Inferior parietal cortex (tissue), 1 donor: Measurements from ENCODE around the gene OSTC.
"Not testable (repeated sequence)": the region's sequence is repeated elsewhere in the genome, so short reads cannot be mapped to it uniquely, and the experiment has no call there.

ENCODE experiments used
- DNase-seq: peaks from one replicate; pipeline ENCODE4 v3.0.0-alpha.2; 2016; ENCODE audit errors: extremely low spot score

OSTC gene

GRCh38 chr4:108646706-108647105 lies 3.7 kb upstream of the OSTC start:
- no peak for DNase-seq

GRCh38 chr4:108649863-108650211 lies 562 bp upstream of the OSTC start:
- no peak for DNase-seq

DNA sequence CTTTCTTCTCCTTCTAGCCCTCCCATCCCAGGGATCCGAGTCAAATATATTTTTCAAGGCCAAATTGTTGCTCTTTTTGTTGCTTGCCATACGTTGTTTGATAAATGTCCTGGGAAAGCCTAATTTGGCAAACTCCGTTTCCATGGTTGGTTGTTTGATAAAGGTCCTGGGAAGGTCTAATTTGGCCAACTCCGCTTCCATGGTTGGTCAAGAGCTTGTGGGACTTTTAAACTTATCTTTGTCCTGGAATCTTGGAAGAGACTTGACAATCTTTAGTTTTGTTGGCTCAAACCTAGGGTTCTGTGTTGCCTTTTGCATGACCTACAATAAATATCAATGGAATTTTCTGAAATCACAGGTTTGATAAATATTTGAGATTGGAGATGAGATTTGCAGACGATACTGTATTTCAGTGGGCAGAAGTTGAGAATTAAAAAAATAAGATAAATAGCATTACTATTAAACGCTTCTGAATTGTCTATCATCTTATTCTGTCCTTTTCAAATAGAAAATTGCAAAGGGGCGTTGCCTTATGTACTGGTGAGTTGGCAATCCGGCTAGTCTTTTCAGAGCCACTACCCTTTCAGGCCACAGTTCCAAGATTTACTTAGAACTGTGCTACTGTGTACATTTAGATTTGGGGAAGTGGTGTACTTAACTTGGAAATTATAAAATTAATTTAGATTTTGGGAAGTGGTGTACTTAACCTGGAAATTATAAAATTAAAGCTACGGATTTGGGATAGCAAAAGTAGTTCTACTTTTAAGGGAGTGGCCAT lies 804 bp downstream of the OSTC start:
- no peak for DNase-seq

DNA sequence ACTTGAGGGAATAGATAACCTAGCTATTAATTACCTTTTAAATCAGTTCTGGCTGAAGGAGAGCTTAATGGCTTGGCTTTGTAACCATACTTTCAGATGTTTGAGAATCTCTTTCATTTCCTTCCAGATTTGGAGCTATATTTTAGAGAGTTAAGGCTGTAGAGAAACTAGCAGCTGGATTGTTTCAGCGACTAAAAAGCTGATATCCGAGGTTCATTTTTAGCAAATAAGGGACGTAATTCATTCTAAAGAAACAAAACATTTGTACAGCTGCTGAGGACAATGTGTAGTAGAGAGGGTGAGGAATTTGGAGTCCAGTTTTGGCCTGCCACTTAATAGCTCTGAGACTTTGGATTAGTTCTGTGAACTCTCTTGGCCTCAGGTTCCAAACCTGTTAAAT lies 12.2 kb downstream of the OSTC start:
- DNase-seq: no peak

GRCh38 chr4:108674356-108674977 lies 24.1 kb downstream of the OSTC start:
- no peak for DNase-seq

GRCh38 chr4:108681321-108681809 lies 31.0 kb downstream of the OSTC start:
- DNase-seq: no peak

DNA sequence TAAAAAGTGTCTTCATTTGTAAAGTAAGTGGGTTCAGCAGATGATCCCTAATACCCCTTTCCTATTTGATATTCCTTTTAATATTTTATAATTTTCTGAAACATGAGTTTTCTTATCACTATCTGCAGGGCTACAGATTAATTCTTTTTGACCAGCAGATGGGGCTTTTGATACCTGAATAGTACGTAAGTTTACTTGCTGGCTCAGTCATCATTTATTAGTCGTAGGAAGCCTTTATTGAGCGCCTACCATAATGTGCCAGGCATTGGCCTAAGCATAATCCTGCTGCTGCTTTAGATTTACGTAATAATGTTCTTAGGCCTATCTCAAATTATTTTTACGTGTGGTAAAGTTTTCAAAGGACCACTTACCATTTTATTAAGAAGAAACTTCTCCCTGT lies 33.1 kb downstream of the OSTC start:
- peak; percentile 36 for DNase-seq

DNA sequence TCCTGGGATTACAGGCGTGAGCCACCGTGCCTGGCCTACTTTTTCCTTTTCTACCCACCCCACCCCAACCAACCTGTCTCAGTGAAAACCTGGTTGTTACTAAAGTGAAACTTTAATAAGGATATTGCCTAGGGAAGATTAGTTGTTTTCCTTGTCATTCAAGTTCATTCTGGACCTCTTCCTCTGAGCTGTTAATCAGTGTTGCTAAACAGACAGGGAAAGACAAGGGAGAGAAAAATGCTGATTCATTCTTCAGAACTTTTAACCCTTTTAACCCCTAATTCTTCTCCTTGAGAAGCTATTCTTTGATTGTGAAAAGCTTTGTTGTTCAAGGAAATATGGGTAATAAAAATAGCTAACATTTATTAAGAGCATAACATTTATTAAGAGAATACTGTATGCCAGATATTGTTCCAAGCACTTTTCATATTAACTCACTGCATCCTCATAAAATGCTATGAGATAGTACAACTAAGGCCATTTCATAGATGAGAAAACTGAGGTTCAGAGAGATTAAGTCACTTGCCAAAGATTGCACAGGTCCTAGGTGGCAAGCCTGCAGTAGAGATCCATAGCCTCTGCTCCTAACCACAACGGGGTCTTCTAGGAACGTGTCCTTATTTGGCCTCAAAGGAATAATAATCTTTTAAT lies 34.8 kb downstream of the OSTC start:
- DNase-seq: no peak

- DNase-seq: no peak
These were observed 40.3 kb downstream of the OSTC start for GRCh38 chr4:108690738-108691137.

DNA sequence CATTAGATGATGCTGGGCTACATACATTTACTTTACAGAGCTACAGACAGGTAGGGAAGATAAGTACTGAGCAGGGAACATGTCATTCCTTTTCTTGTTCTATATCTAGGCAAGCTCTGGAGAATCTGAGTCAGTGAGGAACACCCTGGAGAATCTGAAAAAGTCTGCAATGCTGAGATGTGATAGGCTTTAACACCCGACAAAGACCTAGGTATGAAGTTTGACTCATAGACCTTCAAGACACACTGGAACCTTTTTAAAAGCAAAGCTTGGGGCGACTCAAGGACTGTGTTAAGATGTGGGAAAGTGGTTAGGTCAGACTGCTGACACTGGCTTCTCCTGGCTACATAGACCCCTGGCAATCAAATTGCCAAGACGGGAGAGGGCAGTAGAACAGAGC lies 42.8 kb downstream of the OSTC start:
- DNase-seq: no peak

DNA sequence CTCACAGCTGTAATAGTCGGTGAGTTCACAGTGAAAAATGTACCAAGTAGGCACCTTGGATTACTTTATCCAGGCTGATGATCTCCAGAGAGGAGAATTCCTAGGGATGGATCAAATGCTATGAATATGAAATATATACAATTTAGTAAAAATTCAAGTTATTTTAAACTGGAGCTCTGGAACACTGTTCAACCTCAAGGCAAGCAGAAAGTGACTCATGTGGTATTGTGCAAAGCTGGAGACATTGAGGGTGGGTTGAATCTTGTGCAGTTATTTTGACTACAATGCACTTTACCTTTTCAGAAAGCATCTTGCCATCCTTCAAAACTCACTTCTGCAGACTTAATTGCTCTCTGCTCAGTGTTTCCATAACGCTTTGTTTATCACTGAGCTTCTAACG lies 43.4 kb downstream of the OSTC start:
- DNase-seq: no peak

DNA sequence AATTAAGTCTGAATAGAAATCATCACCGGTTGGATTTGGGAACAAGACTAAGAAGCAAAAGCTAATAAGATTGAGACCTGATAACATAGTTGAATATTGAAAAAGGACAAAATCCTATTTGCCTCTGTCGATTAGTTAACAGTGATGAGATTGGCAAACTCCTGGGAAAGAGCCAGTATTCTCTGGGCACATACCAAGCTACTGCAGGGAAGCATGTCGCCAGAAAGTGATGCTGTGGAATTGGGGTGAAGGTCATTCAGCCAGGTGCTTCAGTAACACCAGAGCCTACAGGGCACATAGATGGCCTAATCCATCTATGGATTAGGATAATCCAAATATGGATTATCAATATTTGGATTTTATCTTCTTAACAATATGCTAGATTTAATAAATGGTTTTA lies 44.0 kb downstream of the OSTC start:
- no peak for DNase-seq

- no peak for DNase-seq
These were observed 44.7 kb downstream of the OSTC start for GRCh38 chr4:108695062-108695461.

DNA sequence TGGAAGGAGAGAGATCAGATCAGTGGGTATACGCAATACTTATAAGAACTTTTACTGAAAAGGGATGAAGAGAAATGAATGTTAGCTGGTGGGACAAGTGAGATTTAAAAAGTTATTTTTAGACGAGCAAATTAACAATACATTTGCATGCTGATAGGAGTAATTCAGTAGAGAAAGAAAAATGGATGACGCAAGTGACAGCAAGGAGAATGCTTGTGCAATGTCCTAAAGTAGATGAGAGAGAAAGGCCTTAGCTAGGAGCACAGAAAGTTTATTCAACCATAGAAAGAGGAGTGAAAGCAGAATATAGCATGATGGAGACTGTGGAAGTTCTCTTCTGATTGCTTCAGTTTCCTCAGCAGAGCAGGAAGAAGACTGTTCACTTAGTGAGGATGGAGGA lies 45.8 kb downstream of the OSTC start:
- no peak for DNase-seq

GRCh38 chr4:108700081-108700757 lies 49.8 kb downstream of the OSTC start:
- DNase-seq: no peak

DNA sequence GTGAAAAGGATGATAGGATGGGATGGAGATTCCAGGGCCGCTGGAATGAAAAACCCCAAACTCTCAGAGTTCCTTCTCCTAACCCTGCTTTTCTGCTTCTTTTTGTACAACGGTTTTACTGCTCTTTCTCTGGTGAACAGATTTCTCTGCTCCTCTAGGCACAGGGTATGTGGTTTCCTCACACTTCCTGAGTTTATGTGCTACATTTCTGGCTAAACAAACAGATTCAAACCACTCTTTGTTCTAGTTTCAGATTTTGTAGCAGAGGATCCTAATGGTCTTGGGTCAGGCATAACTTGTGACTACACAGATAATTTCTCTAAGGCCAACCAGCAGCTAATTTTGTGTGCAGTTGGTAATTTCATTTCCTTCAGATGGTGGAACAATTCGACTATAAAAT lies 52.6 kb downstream of the OSTC start:
- no peak for DNase-seq

- DNase-seq: no peak
These were observed 53.0 kb downstream of the OSTC start for GRCh38 chr4:108703370-108703769.

- DNase-seq: no peak
These were observed 53.6 kb downstream of the OSTC start for GRCh38 chr4:108703966-108704365.

DNA sequence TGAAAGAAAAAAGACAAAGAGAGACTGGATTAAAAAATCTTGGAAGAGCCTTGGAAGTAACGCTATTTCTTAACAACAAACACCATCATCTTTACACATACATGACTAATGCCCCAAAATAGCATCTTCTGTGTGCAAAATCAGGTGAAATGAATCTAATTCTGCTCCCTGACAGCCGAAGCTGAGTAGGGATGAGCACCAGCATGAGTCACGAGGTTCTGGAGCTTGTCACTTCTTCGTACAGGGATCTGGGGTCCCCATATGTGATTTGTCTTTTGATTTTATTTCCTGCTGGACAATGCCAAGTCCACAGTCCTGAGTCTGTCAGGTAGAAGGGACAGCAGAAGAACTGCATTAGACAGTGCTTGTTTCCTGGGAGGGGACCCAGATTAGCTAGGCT lies 55.9 kb downstream of the OSTC start:
- no peak for DNase-seq

DNA sequence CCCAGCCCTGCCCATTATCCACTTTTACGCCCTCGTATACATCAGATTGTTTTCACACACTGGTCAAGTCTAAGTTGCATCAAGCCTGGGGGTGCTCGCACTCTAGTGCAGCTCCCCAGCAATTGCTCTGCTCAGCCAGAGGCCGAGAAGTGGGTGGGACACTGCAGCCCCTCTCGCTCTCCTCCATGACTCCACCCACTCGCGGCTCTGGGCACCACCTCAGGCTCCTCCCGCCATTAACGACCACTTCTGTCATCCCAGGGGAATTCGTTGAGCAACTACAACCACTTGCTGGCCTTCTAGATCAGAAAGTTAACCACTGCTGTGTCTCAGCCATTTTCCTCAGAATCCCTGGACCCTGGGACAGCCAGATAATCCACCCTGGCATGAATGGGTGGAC lies 58.8 kb downstream of the OSTC start:
- DNase-seq: no peak

DNA sequence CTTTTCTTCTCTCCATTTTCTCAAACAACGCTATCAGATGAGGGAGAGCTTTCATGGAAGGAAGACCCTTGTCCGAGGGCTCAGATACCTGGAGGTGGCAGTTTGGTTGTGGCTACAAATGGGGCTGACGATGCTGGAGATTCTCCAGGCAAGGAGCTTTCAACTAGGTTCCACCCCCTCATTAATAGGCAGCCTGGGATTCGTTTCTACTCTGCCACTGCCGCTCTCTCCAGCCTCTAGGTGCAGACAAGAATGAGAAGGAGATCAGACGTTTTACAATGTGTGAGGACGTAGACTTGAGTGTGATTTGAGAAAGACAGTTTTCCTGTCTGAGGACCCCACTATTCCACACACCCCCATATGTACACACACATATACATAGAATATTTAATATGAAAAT lies 59.3 kb downstream of the OSTC start:
- no peak for DNase-seq

- DNase-seq: not testable (repeated sequence)
These were observed 60.2 kb downstream of the OSTC start for GRCh38 chr4:108710578-108710977.

DNA sequence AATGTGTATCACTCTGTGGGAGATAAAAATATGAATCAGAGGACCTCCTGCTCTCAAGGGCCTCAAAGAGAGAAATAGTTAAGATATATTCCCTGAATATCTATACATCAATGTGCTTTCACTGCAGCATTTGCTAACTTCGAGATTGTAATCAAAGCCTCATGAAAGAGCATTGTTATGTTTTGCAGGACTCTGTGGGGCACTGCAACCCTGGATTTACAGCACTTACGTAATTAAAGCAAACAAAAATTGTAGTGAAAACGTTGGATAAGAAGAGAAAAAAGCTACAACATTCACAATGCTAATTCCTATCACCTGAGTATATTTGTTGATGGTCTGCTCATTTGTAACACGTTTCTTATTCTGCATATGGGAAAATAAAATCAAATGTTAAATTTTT lies 64.5 kb downstream of the OSTC start:
- DNase-seq: no peak
